ENCODE results near the gene MLYCD. TPM values are rescaled to one million over a fixed set of nuclear protein-coding genes. Genes with fewer than 3 reads are reported as not detected.

The MLYCD gene
- total and polyA plus RNA-seq, 2 experiments from 2014 or later = 3.2 to 7.2 TPM

DNA sequence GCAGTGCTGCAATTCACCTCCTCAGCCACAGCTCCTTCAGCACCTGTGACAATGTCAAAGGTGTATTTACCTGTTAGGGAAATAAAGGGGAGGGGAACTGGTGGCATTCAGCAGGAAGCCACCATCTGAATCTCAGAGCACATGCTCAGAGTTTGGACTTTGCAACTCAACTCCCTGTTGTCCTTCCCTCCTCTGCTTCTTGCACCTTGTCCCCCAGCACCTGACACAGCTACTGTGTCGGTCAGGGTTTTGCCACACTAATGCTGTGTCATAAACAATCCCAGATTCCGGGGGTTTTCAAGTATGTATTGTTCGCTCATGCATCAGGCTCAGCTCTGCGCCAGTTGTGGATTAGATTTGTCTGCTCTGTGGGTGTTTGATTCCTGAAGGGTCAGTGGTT lies 47.4 kb upstream of the MLYCD start (continued):
- TF ChIP-seq, protein P1, sequence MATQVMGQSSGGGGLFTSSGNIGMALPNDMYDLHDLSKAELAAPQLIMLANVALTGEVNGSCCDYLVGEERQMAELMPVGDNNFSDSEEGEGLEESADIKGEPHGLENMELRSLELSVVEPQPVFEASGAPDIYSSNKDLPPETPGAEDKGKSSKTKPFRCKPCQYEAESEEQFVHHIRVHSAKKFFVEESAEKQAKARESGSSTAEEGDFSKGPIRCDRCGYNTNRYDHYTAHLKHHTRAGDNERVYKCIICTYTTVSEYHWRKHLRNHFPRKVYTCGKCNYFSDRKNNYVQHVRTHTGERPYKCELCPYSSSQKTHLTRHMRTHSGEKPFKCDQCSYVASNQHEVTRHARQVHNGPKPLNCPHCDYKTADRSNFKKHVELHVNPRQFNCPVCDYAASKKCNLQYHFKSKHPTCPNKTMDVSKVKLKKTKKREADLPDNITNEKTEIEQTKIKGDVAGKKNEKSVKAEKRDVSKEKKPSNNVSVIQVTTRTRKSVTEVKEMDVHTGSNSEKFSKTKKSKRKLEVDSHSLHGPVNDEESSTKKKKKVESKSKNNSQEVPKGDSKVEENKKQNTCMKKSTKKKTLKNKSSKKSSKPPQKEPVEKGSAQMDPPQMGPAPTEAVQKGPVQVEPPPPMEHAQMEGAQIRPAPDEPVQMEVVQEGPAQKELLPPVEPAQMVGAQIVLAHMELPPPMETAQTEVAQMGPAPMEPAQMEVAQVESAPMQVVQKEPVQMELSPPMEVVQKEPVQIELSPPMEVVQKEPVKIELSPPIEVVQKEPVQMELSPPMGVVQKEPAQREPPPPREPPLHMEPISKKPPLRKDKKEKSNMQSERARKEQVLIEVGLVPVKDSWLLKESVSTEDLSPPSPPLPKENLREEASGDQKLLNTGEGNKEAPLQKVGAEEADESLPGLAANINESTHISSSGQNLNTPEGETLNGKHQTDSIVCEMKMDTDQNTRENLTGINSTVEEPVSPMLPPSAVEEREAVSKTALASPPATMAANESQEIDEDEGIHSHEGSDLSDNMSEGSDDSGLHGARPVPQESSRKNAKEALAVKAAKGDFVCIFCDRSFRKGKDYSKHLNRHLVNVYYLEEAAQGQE (IDR thresholded peaks at IDR 0.05; ENCODE audit: unreplicated experiment) = no peak
- no peak for TF ChIP-seq EZH2 (IDR thresholded peaks at IDR 0.05; ENCODE audit: low read depth, unreplicated experiment)
- TF ChIP-seq, protein P2, sequence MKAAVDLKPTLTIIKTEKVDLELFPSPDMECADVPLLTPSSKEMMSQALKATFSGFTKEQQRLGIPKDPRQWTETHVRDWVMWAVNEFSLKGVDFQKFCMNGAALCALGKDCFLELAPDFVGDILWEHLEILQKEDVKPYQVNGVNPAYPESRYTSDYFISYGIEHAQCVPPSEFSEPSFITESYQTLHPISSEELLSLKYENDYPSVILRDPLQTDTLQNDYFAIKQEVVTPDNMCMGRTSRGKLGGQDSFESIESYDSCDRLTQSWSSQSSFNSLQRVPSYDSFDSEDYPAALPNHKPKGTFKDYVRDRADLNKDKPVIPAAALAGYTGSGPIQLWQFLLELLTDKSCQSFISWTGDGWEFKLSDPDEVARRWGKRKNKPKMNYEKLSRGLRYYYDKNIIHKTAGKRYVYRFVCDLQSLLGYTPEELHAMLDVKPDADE (IDR thresholded peaks at IDR 0.05) = no peak

DNA sequence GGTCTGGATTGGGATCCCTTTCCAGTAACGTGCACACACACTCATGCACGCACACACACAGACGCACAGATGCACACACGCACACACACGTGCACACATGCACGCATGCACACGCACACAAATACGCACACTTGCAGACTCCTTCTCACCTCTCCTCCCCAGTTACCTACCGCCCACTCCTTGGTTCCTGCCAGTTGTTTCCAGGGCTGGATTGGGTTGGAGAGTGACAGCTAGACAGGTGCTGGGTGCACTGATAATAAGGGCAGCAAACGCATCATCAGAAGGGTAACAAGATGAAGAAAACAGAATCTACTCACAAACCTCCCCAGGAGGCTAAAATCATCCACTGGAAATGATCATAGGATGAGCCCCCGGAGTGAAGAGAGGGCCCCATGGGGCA lies 46.1 kb upstream of the MLYCD start:
- H3K36me3 ChIP-seq (ENCODE audit: insufficient read depth) = no peaks in the 10 kb centered on the region
- Mint-ChIP-seq H3K27ac (no peak overlapping the region), H3K9me3 (no peaks in the 10 kb centered on the region), H3K27me3 (ENCODE audit: insufficient read depth, low read depth, poor library complexity) (peaks cover 5% of the 10 kb centered on the region), H3K4me3 (no peak overlapping the region), H3K36me3 (ENCODE audit: low read depth) (no peaks in the 10 kb centered on the region), H3K4me1 (peaks cover 34% of the 10 kb centered on the region)
- no peaks in the 10 kb centered on the region for H3K27me3 ChIP-seq (ENCODE audit: insufficient read depth)
- no peak overlapping the region for H3K4me2 ChIP-seq
- H3K9me2 ChIP-seq (ENCODE audit: insufficient read depth) = 0 out of 2 replicates have a peak, but pooled peaks cover 2% of the 10 kb centered on the region
- H3K4me1 ChIP-seq (ENCODE audit: insufficient read depth) = peaks cover 28% of the 10 kb centered on the region
- no peak overlapping the region for H3K27ac ChIP-seq (ENCODE audit: low read depth)
- no peak overlapping the region for H3K4me3 ChIP-seq
- no peaks in the 10 kb centered on the region for H3K79me2 ChIP-seq (replicated peaks; ENCODE audit: insufficient read depth)
- ATAC-seq (no peak), DNase-seq (ENCODE audit: low spot score) (no peak)
- H3F3A ChIP-seq (replicated peaks; ENCODE audit: low read depth) = no peaks in the 10 kb centered on the region
- no peak overlapping the region for H2AFZ ChIP-seq
- no peaks in the 10 kb centered on the region for H4K20me1 ChIP-seq (replicated peaks; ENCODE audit: insufficient read depth)
- TF ChIP-seq JUNB (IDR thresholded peaks at IDR 0.05; ENCODE audit: unreplicated experiment) (no peak), CREB1 (CRISPR knock-in tag; IDR thresholded peaks at IDR 0.05; ENCODE audit: low read depth) (no peak), NANOG (IDR thresholded peaks at IDR 0.05; ENCODE audit: borderline replicate concordance) (no peak)
- TF ChIP-seq, protein P1 (IDR thresholded peaks at IDR 0.05; ENCODE audit: unreplicated experiment) = no peak
- TF ChIP-seq, protein P3, sequence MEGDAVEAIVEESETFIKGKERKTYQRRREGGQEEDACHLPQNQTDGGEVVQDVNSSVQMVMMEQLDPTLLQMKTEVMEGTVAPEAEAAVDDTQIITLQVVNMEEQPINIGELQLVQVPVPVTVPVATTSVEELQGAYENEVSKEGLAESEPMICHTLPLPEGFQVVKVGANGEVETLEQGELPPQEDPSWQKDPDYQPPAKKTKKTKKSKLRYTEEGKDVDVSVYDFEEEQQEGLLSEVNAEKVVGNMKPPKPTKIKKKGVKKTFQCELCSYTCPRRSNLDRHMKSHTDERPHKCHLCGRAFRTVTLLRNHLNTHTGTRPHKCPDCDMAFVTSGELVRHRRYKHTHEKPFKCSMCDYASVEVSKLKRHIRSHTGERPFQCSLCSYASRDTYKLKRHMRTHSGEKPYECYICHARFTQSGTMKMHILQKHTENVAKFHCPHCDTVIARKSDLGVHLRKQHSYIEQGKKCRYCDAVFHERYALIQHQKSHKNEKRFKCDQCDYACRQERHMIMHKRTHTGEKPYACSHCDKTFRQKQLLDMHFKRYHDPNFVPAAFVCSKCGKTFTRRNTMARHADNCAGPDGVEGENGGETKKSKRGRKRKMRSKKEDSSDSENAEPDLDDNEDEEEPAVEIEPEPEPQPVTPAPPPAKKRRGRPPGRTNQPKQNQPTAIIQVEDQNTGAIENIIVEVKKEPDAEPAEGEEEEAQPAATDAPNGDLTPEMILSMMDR (conservative IDR thresholded peaks at IDR 0.05; ENCODE audit: low read depth in 2 of 2) = no peak
- TF ChIP-seq, protein P2 (IDR thresholded peaks at IDR 0.05) = no peak

Data from GM23338 (cell line).